ENCODE results near the gene BOLA3.

DNA sequence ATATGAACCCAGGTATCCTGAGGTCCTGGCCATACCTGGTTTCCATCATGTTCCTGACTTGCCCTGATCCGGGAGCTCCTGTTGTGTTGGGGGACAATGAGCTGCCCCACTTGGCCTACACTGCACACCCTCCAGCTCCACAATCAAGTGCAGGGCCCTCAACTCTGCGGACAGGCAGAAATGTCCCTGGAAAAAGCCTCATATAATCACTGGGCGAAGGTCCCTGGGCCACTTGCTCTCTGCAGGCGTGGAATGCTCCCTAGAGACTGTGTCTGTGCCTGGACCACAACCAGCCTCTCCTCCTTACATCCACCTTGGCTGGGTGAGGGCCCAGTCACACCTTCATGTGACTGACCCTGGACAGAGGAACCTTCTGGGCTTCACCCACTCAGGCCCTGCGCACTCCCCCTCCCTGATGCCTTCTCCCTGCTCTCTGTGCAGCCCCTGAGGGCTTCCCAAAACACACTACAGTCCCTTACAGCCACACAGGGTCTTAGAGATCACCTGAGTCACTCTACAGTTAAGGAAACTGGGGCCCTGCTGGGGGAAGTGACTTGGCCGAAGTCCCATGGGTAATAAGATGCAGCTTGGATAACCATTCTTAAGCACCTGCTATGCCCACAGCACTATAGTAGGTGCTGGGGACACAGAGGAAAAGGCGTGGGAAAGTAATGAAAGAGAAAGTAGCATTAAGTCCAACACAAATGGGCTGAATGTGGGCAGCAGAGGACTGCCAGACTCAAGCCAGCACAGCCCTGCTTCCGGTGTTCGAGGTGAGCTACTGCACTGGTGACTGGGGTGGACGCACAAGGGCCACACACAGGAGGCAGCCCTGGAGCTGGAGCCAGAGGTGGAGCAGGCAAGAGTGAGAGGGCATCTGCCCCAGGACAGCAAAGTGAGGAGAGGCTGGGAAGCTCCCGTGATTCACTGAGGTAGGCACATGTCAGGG, 9.8 kb downstream of the BOLA3 start:
- TF ChIP-seq, protein P1, sequence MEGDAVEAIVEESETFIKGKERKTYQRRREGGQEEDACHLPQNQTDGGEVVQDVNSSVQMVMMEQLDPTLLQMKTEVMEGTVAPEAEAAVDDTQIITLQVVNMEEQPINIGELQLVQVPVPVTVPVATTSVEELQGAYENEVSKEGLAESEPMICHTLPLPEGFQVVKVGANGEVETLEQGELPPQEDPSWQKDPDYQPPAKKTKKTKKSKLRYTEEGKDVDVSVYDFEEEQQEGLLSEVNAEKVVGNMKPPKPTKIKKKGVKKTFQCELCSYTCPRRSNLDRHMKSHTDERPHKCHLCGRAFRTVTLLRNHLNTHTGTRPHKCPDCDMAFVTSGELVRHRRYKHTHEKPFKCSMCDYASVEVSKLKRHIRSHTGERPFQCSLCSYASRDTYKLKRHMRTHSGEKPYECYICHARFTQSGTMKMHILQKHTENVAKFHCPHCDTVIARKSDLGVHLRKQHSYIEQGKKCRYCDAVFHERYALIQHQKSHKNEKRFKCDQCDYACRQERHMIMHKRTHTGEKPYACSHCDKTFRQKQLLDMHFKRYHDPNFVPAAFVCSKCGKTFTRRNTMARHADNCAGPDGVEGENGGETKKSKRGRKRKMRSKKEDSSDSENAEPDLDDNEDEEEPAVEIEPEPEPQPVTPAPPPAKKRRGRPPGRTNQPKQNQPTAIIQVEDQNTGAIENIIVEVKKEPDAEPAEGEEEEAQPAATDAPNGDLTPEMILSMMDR (IDR thresholded peaks at IDR 0.05; ENCODE audit: low read length), result no peak
- no peak for TF ChIP-seq EZH2phosphoT487 (IDR thresholded peaks at IDR 0.05; ENCODE audit: low read length)
- TF ChIP-seq EZH2 (optimal IDR thresholded peaks at IDR 0.05; ENCODE audit: low read depth, low read length), result no peak

All from MM.1S (cell line).